IMR-90 (cell line): Measurements from ENCODE around the gene IL21. TPM values are rescaled to one million over a fixed set of nuclear protein-coding genes. Genes with fewer than 3 reads are reported as not detected.

Experiments
- ATAC-seq: fragments of 200-7000 bp; cut with Tn5 transposase; 2 replicates; pipeline ENCODE4 v1.9.1; 2020; ENCODE audit warnings: low read depth, mild to moderate bottlenecking, moderate library complexity
- BruUV-seq: library from RNA; stranded (reverse); fragments of 400-500 nt; replicated peaks from 2 replicates; lab custom pipeline; 2021; lab: Mats Ljungman, UMichigan
- CTCF ChIA-PET: fragments of 300-600 bp; formaldehyde crosslinking; extraction: SDS; loops from one replicate; lab custom pipeline; 2021; ENCODE audit warnings: antibody characterized with exemption; lab: Yijun Ruan, JAX
- POLR2A ChIA-PET: fragments of 300-600 bp; sonication (Branson Sonifier 250); formaldehyde crosslinking; loops from one replicate; lab custom pipeline; 2022; ENCODE audit warnings: antibody characterized with exemption; ENCODE audit not compliant: unreplicated experiment; lab: Charles Lee
- DNase-seq: peaks from one replicate; pipeline ENCODE4 v3.0.0; 2013
- H2AFZ ChIP-seq: replicated peaks from 2 replicates; pipeline ENCODE3; 2013; ENCODE audit warnings: low read length, mild to moderate bottlenecking; ENCODE audit not compliant: poor library complexity
- H2AK5ac ChIP-seq: 2 replicates; pipeline ENCODE4 v1.6.1; 2013; ENCODE audit warnings: low read depth, low read length, inconsistent platforms
- H2AK9ac ChIP-seq: replicated peaks from 2 replicates; pipeline ENCODE3; 2013; ENCODE audit warnings: mild to moderate bottlenecking, low read depth, low read length, moderate library complexity; ENCODE audit not compliant: poor library complexity
- H2BK120ac ChIP-seq: 2 replicates; pipeline ENCODE4 v1.6.1; 2013; ENCODE audit warnings: low read depth, low read length, inconsistent platforms
- H2BK15ac ChIP-seq: 3 replicates; pipeline ENCODE4 v1.6.1; 2013; ENCODE audit warnings: low read depth, low read length, inconsistent platforms
- H2BK20ac ChIP-seq: 2 replicates; pipeline ENCODE4 v1.6.1; 2013; ENCODE audit warnings: low read depth, mild to moderate bottlenecking, inconsistent platforms, low read length, moderate library complexity
- H2BK5ac ChIP-seq: 2 replicates; pipeline ENCODE4 v1.6.1; 2013; ENCODE audit warnings: mild to moderate bottlenecking, low read depth, low read length, inconsistent platforms; ENCODE audit not compliant: poor library complexity, severe bottlenecking
- H3K14ac ChIP-seq: replicated peaks from 2 replicates; pipeline ENCODE4 v1.6.1; 2013; ENCODE audit warnings: low read depth, low read length, inconsistent platforms
- H3K18ac ChIP-seq: 2 replicates; pipeline ENCODE4 v1.6.1; 2013; ENCODE audit warnings: low read depth, low read length, control low read depth
- H3K23ac ChIP-seq: 2 replicates; pipeline ENCODE4 v1.6.1; 2013; ENCODE audit warnings: low read depth, low read length, inconsistent platforms
- H3K27ac ChIP-seq: 2 replicates; pipeline ENCODE4 v1.5.1; 2013; ENCODE audit warnings: mild to moderate bottlenecking, control low read depth, low read length; ENCODE audit not compliant: insufficient read depth
- H3K27me3 ChIP-seq: 2 replicates; pipeline ENCODE4 v1.6.1; 2013; ENCODE audit warnings: low read length; ENCODE audit not compliant: control insufficient read depth, insufficient read depth
- H3K36me3 ChIP-seq: 2 replicates; pipeline ENCODE4 v1.6.1; 2013; ENCODE audit warnings: low read length, mixed read lengths; ENCODE audit not compliant: control insufficient read depth, insufficient read depth
- H3K4ac ChIP-seq: 2 replicates; pipeline ENCODE4 v1.6.1; 2013; ENCODE audit warnings: low read depth, low read length, inconsistent platforms
- H3K4me1 ChIP-seq: 2 replicates; pipeline ENCODE4 v1.6.1; 2013; ENCODE audit warnings: low read length, mixed read lengths; ENCODE audit not compliant: control insufficient read depth, insufficient read depth
- H3K4me2 ChIP-seq: 2 replicates; pipeline ENCODE4 v1.6.1; 2013; ENCODE audit warnings: low read depth, mild to moderate bottlenecking, control low read depth, low read length, moderate library complexity
- H3K4me3 ChIP-seq: 2 replicates; pipeline ENCODE4 v1.5.1; 2013; ENCODE audit warnings: low read depth, mild to moderate bottlenecking, control low read depth, low read length, moderate library complexity; ENCODE audit not compliant: insufficient read depth
- H3K56ac ChIP-seq: 2 replicates; pipeline ENCODE4 v1.6.1; 2013; ENCODE audit warnings: low read length, inconsistent platforms; ENCODE audit not compliant: insufficient read depth; ENCODE audit errors: extremely low read depth
- H3K79me1 ChIP-seq, 2 experiments: 2 replicates each; pipeline ENCODE4 v1.6.1; 2013; ENCODE audit warnings: low read length in 2 of 2, inconsistent platforms in 1 of 2, low read depth in 1 of 2
- H3K9ac ChIP-seq: 2 replicates; pipeline ENCODE4 v1.6.1; 2013; ENCODE audit warnings: low read depth, low read length, control low read depth
- H3K9me1 ChIP-seq: 2 replicates; pipeline ENCODE4 v1.6.1; 2013; ENCODE audit warnings: low read length, inconsistent platforms; ENCODE audit not compliant: insufficient read depth
- H3K9me3 ChIP-seq: 2 replicates; pipeline ENCODE4 v1.6.1; 2013; ENCODE audit warnings: low read length; ENCODE audit not compliant: control insufficient read depth, insufficient read depth
- H4K20me1 ChIP-seq: 2 replicates; pipeline ENCODE4 v1.6.1; 2013; ENCODE audit warnings: low read length, inconsistent platforms; ENCODE audit not compliant: insufficient read depth
- H4K5ac ChIP-seq: 2 replicates; pipeline ENCODE4 v1.6.1; 2013; ENCODE audit warnings: mild to moderate bottlenecking, low read depth, low read length, control low read depth
- H4K8ac ChIP-seq, 2 experiments: 2 replicates each; pipeline ENCODE4 v1.6.1; 2013; ENCODE audit warnings: low read depth in 2 of 2, low read length in 2 of 2, control low read depth in 1 of 2, inconsistent platforms in 1 of 2
- H4K91ac ChIP-seq: 2 replicates; pipeline ENCODE4 v1.6.1; 2013; ENCODE audit warnings: low read depth, low read length, inconsistent platforms; ENCODE audit not compliant: insufficient read depth
- FOS ChIP-seq: fragments of 150-350 bp; IDR thresholded peaks from 2 replicates; pipeline ENCODE4 v1.6.1; 2016; ENCODE audit warnings: low read depth, low read length
- WGBS, 2 experiments: methylation state at CpG; one replicate each; pipeline versions ENCODE4 v1.1.5 to v1.1.7; 2013; ENCODE audit warnings: missing lambda C conversion rate in 2 of 2; ENCODE audit not compliant: insufficient read length in 1 of 2; ENCODE audit errors: extremely low coverage in 2 of 2; 5-methylcytosine and 5-hydroxymethylcytosine counted together
- dilution Hi-C: fragments of 300-500 bp; cut with HindIII; formaldehyde crosslinking; loops from one replicate; pipeline ENCODE4 v1.14.3; 2018; ENCODE audit warnings: low sequenced_read_pairs; ENCODE audit not compliant: unreplicated experiment
- in situ Hi-C: fragments of 300-500 bp; cut with MboI; formaldehyde crosslinking; loops from 3 replicates; pipeline ENCODE4 v1.14.3; 2019; ENCODE audit warnings: low sequenced_read_pairs, inconsistent platforms, mixed read lengths
- intact Hi-C: fragments of 100-400 bp; cut with micrococcal nuclease; formaldehyde crosslinking; loops from 2 replicates; pipeline ENCODE4 v1.10.0; 2022
- polyA plus RNA-seq, 3 experiments: library from polyadenylated mRNA; depleted of rRNA; stranded (reverse); fragments of >200 nt; gene quantifications; 2 replicates each; pipeline ENCODE4 v1.2.3, GENCODE V29; 2012; ENCODE audit warnings: low replicate concordance in 1 of 3
- total RNA-seq: library from RNA; depleted of rRNA; stranded (reverse); fragments of >200 nt; gene quantifications from 2 replicates; pipeline ENCODE4 v1.2.3, GENCODE V29; 2012
- TF ChIP-seq, protein P1 (sequence below): fragments of 150-350 bp; IDR thresholded peaks from 2 replicates; pipeline ENCODE4 v1.6.1; 2016; ENCODE audit warnings: low read depth, mild to moderate bottlenecking, low read length, moderate library complexity, borderline replicate concordance

Gene IL21
- total and polyA plus RNA-seq, 2 of the 4 experiments (the other 2 are of a cell fraction), result not detected

DNA sequence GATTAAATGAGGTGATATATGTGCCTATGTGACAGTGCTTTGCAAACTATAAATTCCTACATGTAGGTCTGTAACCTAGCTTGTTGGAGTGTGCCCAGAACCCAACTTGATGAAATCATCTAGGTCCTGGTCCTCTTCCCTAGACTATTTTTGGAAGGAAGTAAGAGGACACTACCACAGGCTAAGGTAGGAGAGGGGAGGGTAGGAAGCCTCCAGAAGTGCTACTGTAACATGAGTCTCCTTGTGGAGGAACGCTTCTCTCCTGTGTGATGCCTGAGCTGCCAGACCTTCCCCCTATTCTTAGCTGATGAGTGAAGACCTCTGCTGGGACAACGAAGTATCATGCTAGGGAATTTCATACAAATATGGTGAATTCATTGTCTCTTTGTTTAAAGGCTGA, 41.8 kb upstream of the IL21 start:
- no peak overlapping the region for H2BK20ac ChIP-seq
- no peak overlapping the region for H3K4me2 ChIP-seq
- H2AK5ac ChIP-seq, result peak overlapping the region; percentile 35; the same call in 1 of the 2 replicates
- H2AK9ac ChIP-seq, result no peak overlapping the region
- H3K9ac ChIP-seq, result no peak overlapping the region
- DNase-seq (no peak), ATAC-seq (no peak)
- no peak overlapping the region for H3K4me3 ChIP-seq
- no peaks in the 10 kb centered on the region for H4K20me1 ChIP-seq
- H2AFZ ChIP-seq, result no peak overlapping the region
- intact Hi-C loops (no loop called here), dilution Hi-C loops (no loop called here), in situ Hi-C loops (no loop called here)
- H3K4me1 ChIP-seq, result peaks cover 16% of the 10 kb centered on the region
- ChIA-PET CTCF (no interaction called here), POLR2A (no interaction called here)
- no peak overlapping the region for H3K4ac ChIP-seq
- H3K27ac ChIP-seq, result no peak overlapping the region
- BruUV-seq, result no TSS peak
- no peak overlapping the region for H3K14ac ChIP-seq
- no peak overlapping the region for H2BK15ac ChIP-seq
- no peak overlapping the region for H3K56ac ChIP-seq
- H4K8ac ChIP-seq, result no peak overlapping the region
- no peaks in the 10 kb centered on the region for H3K9me3 ChIP-seq
- no peak overlapping the region for H2BK5ac ChIP-seq
- no peaks in the 10 kb centered on the region for H3K79me1 ChIP-seq
- H3K9me1 ChIP-seq, result peaks cover 4% of the 10 kb centered on the region; the same call in 1 of the 2 replicates
- no CpG with 5 or more reads among the region's 2 CpGs for WGBS, 2 experiments
- no peak overlapping the region for H3K18ac ChIP-seq
- no peak overlapping the region for H3K23ac ChIP-seq
- H3K36me3 ChIP-seq, result no peaks in the 10 kb centered on the region
- no peak overlapping the region for H2BK120ac ChIP-seq
- H3K27me3 ChIP-seq, result no peaks in the 10 kb centered on the region
- H4K91ac ChIP-seq, result no peak overlapping the region
- TF ChIP-seq, protein P1, sequence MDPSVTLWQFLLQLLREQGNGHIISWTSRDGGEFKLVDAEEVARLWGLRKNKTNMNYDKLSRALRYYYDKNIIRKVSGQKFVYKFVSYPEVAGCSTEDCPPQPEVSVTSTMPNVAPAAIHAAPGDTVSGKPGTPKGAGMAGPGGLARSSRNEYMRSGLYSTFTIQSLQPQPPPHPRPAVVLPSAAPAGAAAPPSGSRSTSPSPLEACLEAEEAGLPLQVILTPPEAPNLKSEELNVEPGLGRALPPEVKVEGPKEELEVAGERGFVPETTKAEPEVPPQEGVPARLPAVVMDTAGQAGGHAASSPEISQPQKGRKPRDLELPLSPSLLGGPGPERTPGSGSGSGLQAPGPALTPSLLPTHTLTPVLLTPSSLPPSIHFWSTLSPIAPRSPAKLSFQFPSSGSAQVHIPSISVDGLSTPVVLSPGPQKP, result no peak
- TF ChIP-seq FOS, result no peak
- H4K5ac ChIP-seq, result no peak overlapping the region
